K562 (cell line): Measurements from ENCODE around the gene IL6R. TPM values are rescaled to one million over a fixed set of nuclear protein-coding genes. Genes with fewer than 3 reads are reported as not detected.

Source experiments
- BACH1 ChIP-seq: fragments of 200-800 bp; sonication (Bioruptor generic); IDR thresholded peaks from 2 replicates; pipeline ENCODE4 v1.6.1; 2016; ENCODE audit warnings: missing genetic modification characterization, missing compliant biosample characterization
- BHLHE40 ChIP-seq: IDR thresholded peaks from 2 replicates; pipeline ENCODE4 v1.6.1; 2011; ENCODE audit warnings: low read length, improper control_type of control experiment
- CBX2 ChIP-seq: fragments of 200-600 bp; sonication (generic); IDR thresholded peaks from one replicate; pipeline ENCODE4 v1.6.1; 2012; ENCODE audit warnings: mild to moderate bottlenecking, low read length, inconsistent platforms; ENCODE audit not compliant: insufficient read depth, poor library complexity, severe bottlenecking
- CHD1 ChIP-seq: fragments of 200-600 bp; sonication (generic); IDR thresholded peaks from one replicate; pipeline ENCODE4 v1.6.1; 2012; ENCODE audit warnings: mild to moderate bottlenecking, moderate library complexity, low read length, inconsistent platforms
- IRF9 ChIP-seq: fragments of 450-650 bp; IDR thresholded peaks from 2 replicates; pipeline ENCODE4 v1.6.1; 2016; ENCODE audit warnings: missing biosample characterization, missing genetic modification characterization
- KLF10 ChIP-seq: fragments of 250-450 bp; sonication (Bioruptor Pico); IDR thresholded peaks from 2 replicates; pipeline ENCODE4 v1.6.1; 2021; ENCODE audit warnings: matching md5 sums
- LCOR ChIP-seq: sonication (generic); formaldehyde crosslinking; IDR thresholded peaks from 2 replicates; pipeline ENCODE4 v1.8.0; 2022; ENCODE audit warnings: mild to moderate bottlenecking, missing genetic modification reagents
- MCM3 ChIP-seq: fragments of 450-650 bp; IDR thresholded peaks from 2 replicates; pipeline ENCODE4 v1.6.1; 2016
- PHF8 ChIP-seq: fragments of 200-600 bp; sonication (generic); IDR thresholded peaks from 2 replicates; pipeline ENCODE4 v1.6.1; 2012; ENCODE audit warnings: mixed run types, mild to moderate bottlenecking, inconsistent platforms, low read length, moderate library complexity, borderline replicate concordance
- RBM15 ChIP-seq: fragments of 200-400 bp; formaldehyde crosslinking; IDR thresholded peaks from 2 replicates; pipeline ENCODE4 v1.6.1; 2018; ENCODE audit warnings: mild to moderate bottlenecking, low read length, moderate library complexity; ENCODE audit not compliant: insufficient read depth
- RBM34 ChIP-seq: fragments of 200-400 bp; formaldehyde crosslinking; IDR thresholded peaks from 2 replicates; pipeline ENCODE4 v1.6.1; 2018; ENCODE audit warnings: low read length, borderline replicate concordance; ENCODE audit not compliant: insufficient read depth
- SETDB1 ChIP-seq: IDR thresholded peaks from one replicate; pipeline ENCODE4 v1.6.1; 2012; ENCODE audit warnings: low read length, control low read depth, inconsistent platforms
- SNIP1 ChIP-seq: fragments of 450-650 bp; IDR thresholded peaks from 2 replicates; pipeline ENCODE4 v1.7.1; 2017; ENCODE audit warnings: low read depth, mild to moderate bottlenecking
- SRSF1 ChIP-seq: fragments of 200-400 bp; formaldehyde crosslinking; IDR thresholded peaks from 2 replicates; pipeline ENCODE4 v1.6.1; 2017; ENCODE audit warnings: mild to moderate bottlenecking, low read depth, low read length, moderate library complexity
- WHSC1 ChIP-seq: IDR thresholded peaks from one replicate; pipeline ENCODE4 v1.6.1; 2012; ENCODE audit warnings: low read length, control low read depth, inconsistent platforms
- ZNF280A ChIP-seq: fragments of 450-650 bp; IDR thresholded peaks from 2 replicates; pipeline ENCODE4 v1.6.1; 2018; ENCODE audit warnings: mild to moderate bottlenecking, low read depth; ENCODE audit not compliant: partially characterized antibody
- ZNF586 ChIP-seq: fragments of 450-650 bp; formaldehyde crosslinking; conservative IDR thresholded peaks from 2 replicates; pipeline ENCODE4 v1.4.0; 2020; ENCODE audit warnings: mild to moderate bottlenecking, moderate library complexity
- ZNF592 ChIP-seq: fragments of 450-650 bp; IDR thresholded peaks from 2 replicates; pipeline ENCODE4 v1.6.1; 2017; ENCODE audit warnings: antibody characterized with exemption, mild to moderate bottlenecking
- polyA plus RNA-seq, 8 experiments: library from polyadenylated mRNA; depleted of rRNA in 4 of 8; stranded (reverse) in 5 of 8; unstranded in 3 of 8; fragments of >200 nt; fragmentation: Nextera tagmentation in 2 of 8; fragmentation: Illumina TruSeq in 1 of 8; extraction: Ambion mirVana in 2 of 8; extraction: Trizol in 1 of 8; gene quantifications; 2 replicates each; pipeline versions ENCODE4 v1.2.1 to v1.2.3, GENCODE V29; 2011 to 2014; ENCODE audit warnings: inconsistent platforms in 1 of 8, missing spikeins in 1 of 8
- total RNA-seq, 7 experiments: library from RNA; depleted of rRNA in 6 of 7; stranded (reverse); fragments of >200 nt in 6 of 7; fragmentation: Illumina TruSeq in 2 of 7; extraction: Trizol in 2 of 7; gene quantifications; 2 replicates each; pipeline versions ENCODE4 v1.2.1 to v1.2.3, GENCODE V29; 2011 to 2021; ENCODE audit warnings: low replicate concordance in 1 of 7

The IL6R gene
- total and polyA plus RNA-seq, 9 of the 15 experiments (the other 6 are each of a cell fraction or from before 2014, with no cell fraction given): 0.05 to 1.1 (median 0.11) TPM; not detected in 2

- TF ChIP-seq RBM34 (no peak), CBX2 (no peak), KLF10 (CRISPR knock-in tag) (no peak), WHSC1 (no peak), MCM3 (no peak), ZNF280A (no peak), SETDB1 (no peak), ZNF592 (no peak), RBM15 (no peak), IRF9 (no peak), ZNF586 (no peak), SRSF1 (no peak), PHF8 (peak; percentile 14; the same call in 1 of the 2 replicates), CHD1 (no peak), BACH1 (tag) (no peak), BHLHE40 (peak; percentile 84), SNIP1 (no peak), LCOR (CRISPR knock-in tag) (no peak)
Measured at GRCh38 chr1:154404984-154405746, at the start of gene IL6R (continued).
